ENCODE data around the gene USP24.

DNA sequence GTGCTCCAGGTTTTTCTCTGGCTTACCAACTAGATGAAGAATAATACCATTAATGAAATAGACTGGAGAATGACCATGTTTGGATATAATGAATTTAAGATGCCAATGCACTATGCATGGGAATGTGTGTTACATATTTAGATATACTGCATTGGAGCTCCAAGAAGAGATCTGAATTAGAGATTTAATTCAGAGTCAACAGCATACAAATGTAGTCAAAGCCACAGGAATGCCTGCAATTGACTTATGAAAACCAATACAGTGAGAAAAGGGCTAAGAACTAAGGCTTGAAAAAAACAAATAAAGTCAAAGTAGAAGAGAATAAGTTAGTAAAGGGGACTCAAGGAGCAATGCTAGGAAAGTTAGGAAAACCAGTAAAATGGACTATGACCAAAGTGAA lies 59.1 kb downstream of the USP24 start:
- TF ChIP-seq, protein P1, sequence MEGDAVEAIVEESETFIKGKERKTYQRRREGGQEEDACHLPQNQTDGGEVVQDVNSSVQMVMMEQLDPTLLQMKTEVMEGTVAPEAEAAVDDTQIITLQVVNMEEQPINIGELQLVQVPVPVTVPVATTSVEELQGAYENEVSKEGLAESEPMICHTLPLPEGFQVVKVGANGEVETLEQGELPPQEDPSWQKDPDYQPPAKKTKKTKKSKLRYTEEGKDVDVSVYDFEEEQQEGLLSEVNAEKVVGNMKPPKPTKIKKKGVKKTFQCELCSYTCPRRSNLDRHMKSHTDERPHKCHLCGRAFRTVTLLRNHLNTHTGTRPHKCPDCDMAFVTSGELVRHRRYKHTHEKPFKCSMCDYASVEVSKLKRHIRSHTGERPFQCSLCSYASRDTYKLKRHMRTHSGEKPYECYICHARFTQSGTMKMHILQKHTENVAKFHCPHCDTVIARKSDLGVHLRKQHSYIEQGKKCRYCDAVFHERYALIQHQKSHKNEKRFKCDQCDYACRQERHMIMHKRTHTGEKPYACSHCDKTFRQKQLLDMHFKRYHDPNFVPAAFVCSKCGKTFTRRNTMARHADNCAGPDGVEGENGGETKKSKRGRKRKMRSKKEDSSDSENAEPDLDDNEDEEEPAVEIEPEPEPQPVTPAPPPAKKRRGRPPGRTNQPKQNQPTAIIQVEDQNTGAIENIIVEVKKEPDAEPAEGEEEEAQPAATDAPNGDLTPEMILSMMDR (IDR thresholded peaks at IDR 0.05; ENCODE audit: low read depth, low read length, poor library complexity, severe bottlenecking) = no peak
- no peak for TF ChIP-seq EZH2phosphoT487 (IDR thresholded peaks at IDR 0.05; ENCODE audit: borderline replicate concordance, low read length)

Measured in DOHH2 (cell line).